Heart left ventricle (tissue), 16 donors: ENCODE measurements around the gene SPEG. TPM values are rescaled to one million over a fixed set of nuclear protein-coding genes. Genes with fewer than 3 reads are reported as not detected.

Experiments
- ATAC-seq, 4 donors: fragments of 200-7000 bp; cut with Tn5 transposase; one replicate each; pipeline ENCODE4 v1.9.1; 2020 to 2022; ENCODE audit warnings: moderate library complexity in 4 of 4, mild to moderate bottlenecking in 3 of 4, moderate number of reproducible peaks in 1 of 4
- DNase-seq, 5 donors: peaks; one replicate each; pipeline ENCODE4 v3.0.0-alpha.2; 2020
- H3K27ac ChIP-seq, 12 donors: fragments of 200-600 bp; sonication (generic) in 4 of 12; one replicate each; pipeline versions ENCODE4 v1.5.0 to v1.8.0; 2016 to 2022; ENCODE audit warnings: mild to moderate bottlenecking in 2 of 12
- H3K27me3 ChIP-seq, 9 donors: fragments of 200-600 bp; sonication (generic) in 2 of 9; one replicate each; pipeline versions ENCODE4 v1.5.1 to v1.8.0; 2016 to 2022; ENCODE audit warnings: mild to moderate bottlenecking in 3 of 9
- H3K36me3 ChIP-seq, 9 donors: fragments of 200-600 bp; sonication (generic) in 2 of 9; one replicate each; pipeline versions ENCODE4 v1.5.0 to v1.8.0; 2018 to 2022; ENCODE audit warnings: mild to moderate bottlenecking in 2 of 9
- H3K4me1 ChIP-seq, 12 donors: fragments of 200-600 bp; sonication (generic) in 4 of 12; one replicate each; pipeline versions ENCODE4 v1.5.0 to v1.8.0; 2016 to 2022; ENCODE audit warnings: mild to moderate bottlenecking in 3 of 12
- H3K4me3 ChIP-seq, 12 donors: fragments of 200-600 bp; sonication (generic) in 4 of 12; one replicate each; pipeline versions ENCODE4 v1.5.0 to v1.8.0; 2017 to 2022; ENCODE audit warnings: mild to moderate bottlenecking in 9 of 12, moderate library complexity in 4 of 12
- H3K9me3 ChIP-seq, 12 donors: fragments of 200-600 bp; sonication (generic) in 4 of 12; one replicate each; pipeline versions ENCODE4 v1.5.0 to v1.8.0; 2016 to 2022; ENCODE audit warnings: mild to moderate bottlenecking in 1 of 12
- POLR2A ChIP-seq, 2 donors: fragments of 450-650 bp; IDR thresholded peaks; one replicate each; pipeline ENCODE4 v1.6.1; 2017; ENCODE audit warnings: antibody characterized with exemption in 2 of 2, mild to moderate bottlenecking in 2 of 2, moderate library complexity in 2 of 2
- WGBS, 4 donors: extraction: QIAGEN DNeasy Blood & Tissue Kit in 2 of 4; methylation state at CpG; one replicate each; pipeline versions ENCODE4 v1.1.5 to v1.1.7; 2013 to 2018; 5-methylcytosine and 5-hydroxymethylcytosine counted together
- intact Hi-C, 10 donors: fragments of 100-400 bp; cut with DNase I; formaldehyde crosslinking; loops; one replicate each; pipeline versions ENCODE4 v1.11.1 to v1.14.2; 2022
- polyA plus RNA-seq, 2 donors: library from polyadenylated mRNA; stranded (reverse); fragments of 200-250 nt; gene quantifications; one replicate each; pipeline ENCODE4 v1.2.3, GENCODE V29; 2013
- total RNA-seq, 9 donors: library from RNA; depleted of rRNA in 2 of 9; stranded (reverse); fragments of >200 nt in 2 of 9; fragmentation: NEBNext Ultra II Directional in 3 of 9; extraction: Animal tissue kit (Norgen Biotek cat#: 25700) in 3 of 9; gene quantifications; one replicate each; pipeline versions ENCODE4 v1.1.0 to v1.2.4, GENCODE V29; 2016 to 2023
- TF ChIP-seq, protein P1 (sequence below), 12 donors: fragments of 200-600 bp; sonication (generic) in 4 of 12; IDR thresholded peaks; one replicate each; pipeline versions ENCODE4 v1.5.0 to v1.8.0; 2018 to 2022; ENCODE audit warnings: antibody characterized with exemption in 12 of 12, mild to moderate bottlenecking in 5 of 12
- donor health status: ischemic (EF 13 %, LVEDD 7.1; RV severe dilation, severe dysfunction).
- donor health status: healthy with polysubstance abuse.
- donor health status: DM: no; HTN: yes; CAD: no.
- donor health status: DM: no; HTN: no; CAD: no.
- donor health status: ischemic (EF 25% LVEDD 6.9; RV normal size, moderate dysfunction).
- donor health status: ischemic (EF 25% LVEDD 5.7; RV mildly dilated, moderate dysfunction).
- donor health status: healthy.
- donor health status: DM: yes; HTN: yes; CAD: no.
- donor health status: ischemic (EF 35%, LVEDD 5.7; RV mildly dilated, moderate dysfunction).
- donor health status: nonischemic (EF 11% LVEDD 7.7; RV severe dilation, severe dysfunction).
- donor health status: DM: yes; HTN: yes; CAD: no.
- donor health status: PGD.
- donor health status: ischemic (EF 29% LVEDD 5.4; RV normal size, mild dysfunction).
- donor health status: nonischemic (EF 23%, LVEDD 6.1; RV moderate dilation, normal function).

The SPEG gene
- total and polyA plus RNA-seq, 11 donors: 64.8 to 150 (median 108) TPM

DNA sequence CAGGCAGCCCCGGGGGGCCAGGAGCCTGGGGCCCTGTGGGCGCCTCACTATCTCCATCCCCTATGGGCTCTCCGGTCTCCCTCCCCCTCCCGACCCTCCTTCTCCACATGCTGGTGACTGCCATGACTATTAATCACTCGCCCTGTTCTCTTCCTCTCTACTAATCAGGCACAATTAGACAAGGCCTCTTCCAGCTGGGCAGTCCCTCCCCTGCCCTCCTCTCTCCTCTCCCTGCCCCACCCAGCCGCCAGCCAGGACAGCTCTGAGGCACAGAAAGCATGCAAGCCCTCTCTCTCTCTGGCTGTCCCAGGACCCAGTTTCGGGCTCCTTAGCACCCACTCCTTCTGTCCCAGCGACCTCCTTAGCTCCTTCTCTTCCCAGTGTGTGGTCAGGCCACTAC lies 85.4 kb downstream of the SPEG start:
- ATAC-seq (peak in 2 of 4 donors; percentile 6 to 36), DNase-seq (no peak)
- H3K36me3 ChIP-seq: no peaks in the 10 kb centered on the region
- peaks cover 8 to 58% (median 19%) of the 10 kb centered on the region in 9 donors for H3K27me3 ChIP-seq
- peak overlapping the region in 3 of 12 donors; percentile 57 to 73 (median 58) for H3K27ac ChIP-seq
- TF ChIP-seq, protein P1, sequence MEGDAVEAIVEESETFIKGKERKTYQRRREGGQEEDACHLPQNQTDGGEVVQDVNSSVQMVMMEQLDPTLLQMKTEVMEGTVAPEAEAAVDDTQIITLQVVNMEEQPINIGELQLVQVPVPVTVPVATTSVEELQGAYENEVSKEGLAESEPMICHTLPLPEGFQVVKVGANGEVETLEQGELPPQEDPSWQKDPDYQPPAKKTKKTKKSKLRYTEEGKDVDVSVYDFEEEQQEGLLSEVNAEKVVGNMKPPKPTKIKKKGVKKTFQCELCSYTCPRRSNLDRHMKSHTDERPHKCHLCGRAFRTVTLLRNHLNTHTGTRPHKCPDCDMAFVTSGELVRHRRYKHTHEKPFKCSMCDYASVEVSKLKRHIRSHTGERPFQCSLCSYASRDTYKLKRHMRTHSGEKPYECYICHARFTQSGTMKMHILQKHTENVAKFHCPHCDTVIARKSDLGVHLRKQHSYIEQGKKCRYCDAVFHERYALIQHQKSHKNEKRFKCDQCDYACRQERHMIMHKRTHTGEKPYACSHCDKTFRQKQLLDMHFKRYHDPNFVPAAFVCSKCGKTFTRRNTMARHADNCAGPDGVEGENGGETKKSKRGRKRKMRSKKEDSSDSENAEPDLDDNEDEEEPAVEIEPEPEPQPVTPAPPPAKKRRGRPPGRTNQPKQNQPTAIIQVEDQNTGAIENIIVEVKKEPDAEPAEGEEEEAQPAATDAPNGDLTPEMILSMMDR (IDR thresholded peaks at IDR 0.05): no peak
- H3K4me1 ChIP-seq: peaks cover 0 to 34% (median 16%) of the 10 kb centered on the region in 12 donors
- intact Hi-C loops: loop anchor here in 1 of 10 donors (2.0 kb wide), 1 partner anchor 43 kb away; no protein-coding TSS in a partner anchor
- WGBS, 4 donors: 61 to 73% (median 65%) methylated on average over 8 of the region's 8 CpGs
- H3K9me3 ChIP-seq: no peaks in the 10 kb centered on the region
- H3K4me3 ChIP-seq: no peak overlapping the region

DNA sequence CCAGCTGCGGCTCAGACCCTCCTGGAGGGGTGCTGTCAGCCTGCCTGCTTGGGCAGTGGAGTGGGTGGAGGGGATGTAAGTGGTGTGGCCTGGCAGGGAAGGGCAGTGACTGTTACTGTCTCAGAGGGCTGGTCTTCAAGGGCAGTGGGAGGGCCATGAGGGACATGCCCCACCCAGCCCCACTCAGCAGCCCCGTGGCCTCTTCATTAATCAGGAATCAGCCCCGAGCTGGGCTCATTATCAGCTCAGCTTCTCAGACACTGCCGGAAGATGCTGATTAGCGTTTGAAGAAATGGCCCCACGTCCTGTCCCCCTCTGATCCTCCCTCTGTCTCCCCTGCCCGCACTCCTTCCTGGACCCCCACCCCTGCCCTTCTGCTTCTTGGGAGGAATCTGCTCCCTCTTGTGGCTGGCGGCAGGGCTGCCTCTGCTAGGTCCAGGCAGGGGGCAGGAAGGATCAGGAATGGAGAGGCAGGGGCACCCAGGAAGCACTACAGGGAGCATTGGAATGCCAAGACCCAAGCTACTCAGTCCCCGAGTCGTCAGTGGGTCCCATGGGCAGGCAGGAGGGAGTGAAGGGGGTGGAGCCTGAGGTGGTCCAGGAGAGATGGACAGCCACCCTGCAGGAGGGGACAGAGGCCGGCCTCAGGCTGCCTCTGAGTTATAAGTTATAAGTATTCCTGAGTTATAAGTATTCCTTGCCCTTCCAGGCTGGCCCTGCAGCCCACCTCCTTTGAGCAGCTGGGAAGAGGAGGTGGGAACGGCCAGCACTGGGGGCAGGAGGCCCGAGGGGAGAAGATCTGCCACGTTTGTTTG lies 86.6 kb downstream of the SPEG start:
- intact Hi-C loops: loop anchor here in 1 of 10 donors (2.0 kb wide), 1 partner anchor 44 kb away; no protein-coding TSS in a partner anchor
- Histone ChIP-seq H3K4me1 (peaks cover 0 to 44% (median 18%) of the 10 kb centered on the region in 12 donors), H3K27ac (peak overlapping the region in 10 of 12 donors; percentile 15 to 80 (median 54)), H3K9me3 (no peaks in the 10 kb centered on the region), H3K27me3 (peaks cover 8 to 64% (median 18%) of the 10 kb centered on the region in 9 donors), H3K36me3 (no peaks in the 10 kb centered on the region), H3K4me3 (peak overlapping the region in 1 of 12 donors; percentile 11)
- DNase-seq (peak in 2 of 5 donors; percentile 48 to 56), ATAC-seq (peak; percentile 47 to 70 (median 66))
- WGBS, 4 donors: 15 to 16% (median 16%) methylated on average over 13 to 14 of the region's 14 CpGs
- TF ChIP-seq, protein P1 (IDR thresholded peaks at IDR 0.05): peak; percentile 25 to 69 (median 56)
- no peak for TF ChIP-seq POLR2A (IDR thresholded peaks at IDR 0.05)

DNA sequence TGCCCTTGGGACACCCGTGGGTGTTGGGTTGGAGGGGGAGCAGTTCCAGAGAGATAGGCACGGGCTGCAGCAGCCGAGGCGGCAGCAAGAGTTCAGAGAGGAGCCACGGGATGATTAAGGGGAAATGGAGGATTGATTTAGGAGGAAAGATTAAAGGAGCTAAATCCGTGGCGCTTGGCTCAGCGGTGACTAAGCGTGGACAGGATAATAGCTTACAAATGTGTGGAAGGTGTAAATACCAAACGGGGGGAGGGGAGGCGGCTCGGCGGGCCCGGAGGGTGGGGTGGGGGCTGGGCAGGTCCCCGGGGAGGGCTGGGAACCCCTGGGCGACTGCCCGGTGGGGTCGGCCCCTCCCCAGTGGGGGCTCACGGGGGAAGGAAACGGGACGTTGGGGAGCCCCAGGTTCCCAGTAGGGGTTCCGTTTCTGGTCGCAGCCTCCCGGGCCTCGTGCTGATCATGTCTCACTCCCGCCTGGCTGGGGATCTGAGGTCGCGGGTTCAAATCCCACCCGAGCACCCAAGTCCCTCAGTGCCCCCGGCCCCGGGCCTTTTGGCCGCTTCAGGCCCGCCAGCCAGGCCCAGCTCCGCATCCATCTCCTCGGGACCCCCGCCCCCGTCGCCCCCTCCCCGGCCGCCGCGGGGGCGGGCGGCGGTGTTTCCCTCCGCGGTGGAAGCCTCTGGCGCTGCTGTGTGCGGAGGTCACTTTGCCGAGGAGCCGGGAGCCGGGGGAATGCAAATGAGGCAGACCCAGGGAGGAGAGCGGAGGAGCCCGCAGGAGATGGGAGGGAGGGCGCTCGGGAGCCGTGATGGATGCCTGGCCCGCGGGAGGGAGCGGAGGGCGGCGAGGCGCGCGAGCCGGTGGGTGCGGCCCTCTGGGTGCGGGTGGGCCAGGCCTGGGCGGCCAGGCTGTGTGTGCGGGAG lies 87.7 kb downstream of the SPEG start:
- intact Hi-C loops: no loop called here
- H3K36me3 ChIP-seq: no peaks in the 10 kb centered on the region
- H3K4me3 ChIP-seq: peak overlapping the region in 10 of 12 donors; percentile 1 to 41 (median 25)
- no peaks in the 10 kb centered on the region for H3K9me3 ChIP-seq
- WGBS, 4 donors: 3 to 8% (median 5%) methylated on average over 52 to 70 of the region's 70 CpGs
- no peak for DNase-seq
- H3K27me3 ChIP-seq: peaks cover 8 to 73% (median 16%) of the 10 kb centered on the region in 9 donors
- peak in 1 of 4 donors; percentile 28 for ATAC-seq
- H3K27ac ChIP-seq: peak overlapping the region in 10 of 12 donors; percentile 22 to 80 (median 49)
- TF ChIP-seq, protein P1 (IDR thresholded peaks at IDR 0.05): no peak
- H3K4me1 ChIP-seq: peaks cover 0 to 55% (median 23%) of the 10 kb centered on the region in 12 donors
